Bronchial epithelial cell (primary cell): ENCODE measurements around the gene SYS1. TPM values are rescaled to one million over a fixed set of nuclear protein-coding genes. Genes with fewer than 3 reads are reported as not detected.

Source experiments
- DNase-seq: peaks from one replicate; pipeline ENCODE4 v3.0.0-alpha.2; 2010; ENCODE audit warnings: low read depth
- FAIRE-seq: peaks from 2 replicates; lab custom pipeline; 2011; peaks lifted over from hg19 to GRCh38; lab: Jason Lieb, UNC
- H3K27me3 ChIP-seq: 2 replicates; pipeline ENCODE4 v1.5.1; 2011; ENCODE audit warnings: low read length; ENCODE audit not compliant: control insufficient read depth, insufficient read depth
- H3K36me3 ChIP-seq: 2 replicates; pipeline ENCODE4 v1.5.1; 2011; ENCODE audit warnings: low read length; ENCODE audit not compliant: control insufficient read depth, insufficient read depth
- H3K4me3 ChIP-seq: 2 replicates; pipeline ENCODE4 v1.5.1; 2011; ENCODE audit warnings: mild to moderate bottlenecking, low read depth, low read length, control low read depth
- total RNA-seq: library from RNA; depleted of rRNA; stranded (reverse); fragments of >200 nt; gene quantifications from 2 replicates; pipeline ENCODE4 v1.2.1, GENCODE V29; 2014
- TF ChIP-seq, protein P1 (sequence below): IDR thresholded peaks from 2 replicates; pipeline ENCODE4 v1.5.1; 2011; ENCODE audit warnings: mild to moderate bottlenecking, moderate library complexity, low read length, control low read depth, inconsistent platforms; ENCODE audit not compliant: insufficient read depth, severe bottlenecking

Gene SYS1
- 12.0 and 17.9 TPM in 2 replicates for total RNA-seq

DNA sequence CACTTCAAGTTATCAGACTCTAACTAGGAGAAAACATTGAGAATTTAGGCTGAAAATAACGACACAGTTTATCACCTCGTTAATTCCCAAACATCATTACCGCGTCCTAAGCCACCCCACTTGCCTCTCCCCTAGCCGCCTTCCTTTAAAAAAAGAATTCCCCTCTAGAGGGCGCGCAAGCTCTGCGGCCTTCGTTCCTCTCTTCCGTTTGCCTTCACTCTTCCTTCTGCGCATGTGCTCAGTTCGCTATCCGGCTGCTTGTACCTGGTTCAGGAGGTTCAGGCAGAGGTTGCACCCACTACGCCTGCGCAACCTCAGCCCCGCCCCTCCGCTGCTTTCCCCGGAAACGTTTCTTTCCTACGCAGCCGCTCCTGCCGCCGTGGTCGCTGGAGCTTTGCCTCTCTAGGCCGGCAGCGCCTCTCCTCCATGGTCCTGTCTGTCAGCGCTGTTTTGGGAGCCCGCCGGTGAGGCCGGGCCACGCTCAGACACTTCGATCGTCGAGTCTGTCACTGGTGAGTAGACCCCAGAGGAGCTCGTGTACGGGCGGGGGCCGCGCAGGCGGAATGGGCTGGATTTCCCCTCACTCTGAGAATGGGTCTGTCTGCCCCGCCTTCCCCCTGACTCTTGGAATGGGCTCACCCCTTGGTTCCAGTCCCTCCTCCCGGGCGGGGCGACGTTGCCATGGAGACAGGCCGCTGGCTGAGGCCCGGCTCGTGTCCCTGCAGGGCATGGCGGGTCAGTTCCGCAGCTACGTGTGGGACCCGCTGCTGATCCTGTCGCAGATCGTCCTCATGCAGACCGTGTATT is at the start of gene SYS1:
SYS1 (plus strand) TSS at position 353 of the 807 bp plus-strand sequence; CDS start at position 729, 376 bp downstream.
- Histone ChIP-seq H3K4me3 (peak within 1 kb of the TSS; percentile 72), H3K36me3 (peaks cover 6% of the 10 kb centered on the region), H3K27me3 (no peaks in the 10 kb centered on the region)
- TF ChIP-seq, protein P1, sequence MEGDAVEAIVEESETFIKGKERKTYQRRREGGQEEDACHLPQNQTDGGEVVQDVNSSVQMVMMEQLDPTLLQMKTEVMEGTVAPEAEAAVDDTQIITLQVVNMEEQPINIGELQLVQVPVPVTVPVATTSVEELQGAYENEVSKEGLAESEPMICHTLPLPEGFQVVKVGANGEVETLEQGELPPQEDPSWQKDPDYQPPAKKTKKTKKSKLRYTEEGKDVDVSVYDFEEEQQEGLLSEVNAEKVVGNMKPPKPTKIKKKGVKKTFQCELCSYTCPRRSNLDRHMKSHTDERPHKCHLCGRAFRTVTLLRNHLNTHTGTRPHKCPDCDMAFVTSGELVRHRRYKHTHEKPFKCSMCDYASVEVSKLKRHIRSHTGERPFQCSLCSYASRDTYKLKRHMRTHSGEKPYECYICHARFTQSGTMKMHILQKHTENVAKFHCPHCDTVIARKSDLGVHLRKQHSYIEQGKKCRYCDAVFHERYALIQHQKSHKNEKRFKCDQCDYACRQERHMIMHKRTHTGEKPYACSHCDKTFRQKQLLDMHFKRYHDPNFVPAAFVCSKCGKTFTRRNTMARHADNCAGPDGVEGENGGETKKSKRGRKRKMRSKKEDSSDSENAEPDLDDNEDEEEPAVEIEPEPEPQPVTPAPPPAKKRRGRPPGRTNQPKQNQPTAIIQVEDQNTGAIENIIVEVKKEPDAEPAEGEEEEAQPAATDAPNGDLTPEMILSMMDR: peak; percentile 83
- peak; percentile 94 for DNase-seq
- no peak for FAIRE-seq

DNA sequence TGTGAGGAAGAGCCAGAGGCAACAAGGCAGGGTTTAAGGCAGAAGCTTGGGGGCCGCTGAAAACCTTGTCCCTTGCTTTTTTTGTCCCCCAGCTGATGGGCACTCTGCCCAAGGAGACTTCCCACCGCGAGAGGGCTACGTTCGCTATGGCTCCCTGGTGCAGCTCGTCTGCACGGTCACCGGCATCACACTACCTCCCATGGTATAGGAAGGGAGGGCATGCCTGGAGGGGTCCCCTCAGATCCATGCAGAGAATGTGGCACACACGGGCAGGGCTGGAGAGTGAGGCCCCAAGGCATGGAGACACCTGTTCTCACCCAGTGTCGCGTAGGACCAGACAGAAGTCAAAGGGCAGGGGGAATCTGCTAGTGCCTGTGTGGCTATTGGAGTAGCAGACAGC is 49.0 kb upstream of the SYS1 start:
- DNase-seq (no peak), FAIRE-seq (no peak)
- Histone ChIP-seq H3K27me3 (peaks cover 27% of the 10 kb centered on the region), H3K36me3 (no peaks in the 10 kb centered on the region), H3K4me3 (no peak overlapping the region)
- TF ChIP-seq, protein P1: no peak

DNA sequence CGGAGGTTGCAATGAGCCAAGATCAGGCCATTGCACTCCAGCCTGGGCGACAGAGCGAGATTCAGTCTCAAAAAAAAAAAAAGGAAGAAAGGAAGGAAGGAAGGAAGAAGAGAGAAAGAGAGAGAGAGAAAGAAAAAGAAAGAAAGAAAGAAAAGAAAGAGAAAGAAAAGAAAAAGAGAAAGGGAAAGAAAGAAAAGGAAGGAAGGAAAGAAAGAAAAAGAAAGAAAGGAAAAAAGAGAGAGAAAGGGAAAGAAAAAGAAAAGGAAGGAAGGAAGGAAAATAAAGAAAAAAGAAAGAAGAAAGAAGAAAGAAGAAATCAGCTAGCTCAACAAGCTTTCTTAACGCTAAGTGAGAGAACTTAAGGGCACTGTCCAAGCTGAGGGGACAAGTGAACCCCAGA is 47.3 kb upstream of the SYS1 start:
- peaks cover 27% of the 10 kb centered on the region for H3K27me3 ChIP-seq
- no peak overlapping the region for H3K4me3 ChIP-seq
- DNase-seq (no peak), FAIRE-seq (no peak)
- TF ChIP-seq, protein P1: no peak
- H3K36me3 ChIP-seq: no peaks in the 10 kb centered on the region

DNA sequence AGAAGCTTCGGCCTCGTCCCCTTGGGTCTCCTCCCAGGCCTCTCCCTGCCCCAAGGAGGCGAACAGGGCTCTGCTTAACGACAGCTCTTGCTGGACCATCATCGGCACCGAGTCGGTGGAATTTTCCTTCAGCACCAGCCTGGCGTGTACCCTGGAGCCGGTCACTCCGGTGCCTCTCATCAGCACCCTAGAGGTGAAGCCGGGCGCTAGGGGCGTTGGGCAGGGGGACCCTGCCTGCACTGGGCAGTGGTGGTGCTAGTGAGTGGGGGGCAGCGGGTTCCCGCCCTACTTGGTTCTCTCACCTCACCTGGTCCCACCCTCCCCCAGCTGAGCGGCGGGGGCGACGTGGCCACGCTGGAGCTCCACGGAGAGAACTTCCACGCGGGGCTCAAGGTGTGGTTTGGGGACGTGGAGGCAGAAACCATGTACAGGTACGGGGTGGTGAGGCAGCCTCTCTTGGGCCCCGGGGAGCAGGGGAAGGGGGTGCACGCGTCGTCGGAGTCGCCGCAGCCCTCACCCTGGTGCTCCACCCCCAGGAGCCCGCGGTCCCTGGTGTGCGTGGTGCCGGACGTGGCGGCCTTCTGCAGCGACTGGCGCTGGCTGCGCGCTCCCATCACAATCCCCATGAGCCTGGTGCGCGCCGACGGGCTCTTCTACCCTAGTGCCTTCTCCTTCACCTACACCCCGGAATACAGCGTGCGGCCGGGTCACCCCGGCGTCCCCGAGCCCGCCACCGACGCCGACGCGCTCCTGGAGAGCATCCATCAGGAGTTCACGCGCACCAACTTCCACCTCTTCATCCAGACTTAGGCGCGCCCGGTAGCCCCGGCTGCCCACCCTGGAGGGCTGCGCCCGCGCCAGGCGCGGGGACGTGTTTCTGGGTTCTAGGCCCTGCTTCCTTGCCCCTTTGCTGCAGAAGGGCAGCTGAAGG is 46.5 kb upstream of the SYS1 start:
- no peaks in the 10 kb centered on the region for H3K36me3 ChIP-seq
- DNase-seq (no peak), FAIRE-seq (no peak)
- TF ChIP-seq, protein P1: no peak
- peaks cover 27% of the 10 kb centered on the region for H3K27me3 ChIP-seq
- H3K4me3 ChIP-seq: no peak overlapping the region

DNA sequence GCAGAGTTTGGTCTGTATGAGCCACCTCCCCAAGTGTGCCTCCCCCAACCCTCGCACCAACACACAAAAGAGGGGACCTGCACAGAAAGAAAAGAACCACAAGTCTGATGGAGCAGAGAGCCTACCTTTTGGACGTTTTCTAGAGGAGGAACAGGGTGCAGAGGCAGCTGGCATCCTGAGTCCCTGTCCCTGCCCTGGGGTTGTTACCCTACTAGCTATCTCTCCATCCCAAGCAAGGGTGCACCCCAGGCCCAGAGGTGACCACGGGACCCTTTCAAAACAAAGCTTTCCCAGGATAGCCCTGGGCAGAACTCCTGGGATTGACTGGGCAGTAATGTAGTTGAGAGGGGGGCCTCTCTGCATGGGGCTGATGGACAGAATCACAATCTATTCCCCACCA is 45.1 kb upstream of the SYS1 start:
- DNase-seq (no peak), FAIRE-seq (no peak)
- TF ChIP-seq, protein P1: no peak
- Histone ChIP-seq H3K4me3 (no peak overlapping the region), H3K36me3 (no peaks in the 10 kb centered on the region), H3K27me3 (peaks cover 27% of the 10 kb centered on the region)
